GM12892 (cell line): Measurements from ENCODE around the gene MFSD2A.

ENCODE experiments used
- POLR2AphosphoS5 ChIP-seq: IDR thresholded peaks from 2 replicates; pipeline ENCODE4 v1.6.1; 2011; ENCODE audit warnings: low read depth, low read length, control low read depth
- TAF1 ChIP-seq: IDR thresholded peaks from 2 replicates; pipeline ENCODE4 v1.6.1; 2011; ENCODE audit warnings: low read depth, mild to moderate bottlenecking, control low read depth, low read length, borderline replicate concordance

DNA sequence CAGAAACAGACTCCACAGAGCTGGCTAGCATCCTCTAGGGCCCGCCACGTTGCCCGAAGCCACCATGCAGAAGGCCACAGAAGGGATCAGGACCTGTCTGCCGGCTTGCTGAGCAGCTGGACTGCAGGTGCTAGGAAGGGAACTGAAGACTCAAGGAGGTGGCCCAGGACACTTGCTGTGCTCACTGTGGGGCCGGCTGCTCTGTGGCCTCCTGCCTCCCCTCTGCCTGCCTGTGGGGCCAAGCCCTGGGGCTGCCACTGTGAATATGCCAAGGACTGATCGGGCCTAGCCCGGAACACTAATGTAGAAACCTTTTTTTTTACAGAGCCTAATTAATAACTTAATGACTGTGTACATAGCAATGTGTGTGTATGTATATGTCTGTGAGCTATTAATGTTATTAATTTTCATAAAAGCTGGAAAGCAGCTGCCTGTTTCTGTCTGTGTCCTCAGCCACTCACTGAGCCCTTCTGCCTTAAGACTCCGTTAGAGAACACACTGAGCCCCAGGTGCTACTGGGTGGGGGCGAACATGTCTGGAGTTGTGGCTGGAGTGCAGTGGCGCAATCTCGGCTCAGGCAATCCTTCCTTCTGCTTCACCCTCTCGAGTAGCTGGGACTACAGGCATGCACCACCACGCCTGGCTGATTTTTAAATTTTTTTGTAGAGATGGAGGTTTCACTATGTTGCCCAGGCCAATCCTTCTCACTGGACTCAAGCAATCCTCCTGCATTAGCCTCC, 14.8 kb downstream of the MFSD2A start:
- TF ChIP-seq POLR2AphosphoS5 (no peak), TAF1 (no peak)
